ENCODE results near the gene PECR.
"Not testable (repeated sequence)": the region's sequence is repeated elsewhere in the genome, so short reads cannot be mapped to it uniquely, and the experiment has no call there.

PECR gene

GRCh38 chr2:215998636-215999035, 83.0 kb downstream of the PECR start:
- no peak for DNase-seq

- no peak for DNase-seq
These were observed 84.4 kb downstream of the PECR start for GRCh38 chr2:215997219-215997618.

- no peak for DNase-seq
These were observed 86.7 kb downstream of the PECR start for GRCh38 chr2:215994911-215995310.

- not testable (repeated sequence) for DNase-seq
These were observed 92.9 kb downstream of the PECR start for GRCh38 chr2:215988556-215989207.
